Measurements from ENCODE around the gene SGCD. TPM values are rescaled to one million over a fixed set of nuclear protein-coding genes. Genes with fewer than 3 reads are reported as not detected.

Gene SGCD
- total and polyA plus RNA-seq, 9 of the 15 experiments (the other 6 are each of a cell fraction or from before 2014, with no cell fraction given) = not detected

- TF ChIP-seq, protein P1, sequence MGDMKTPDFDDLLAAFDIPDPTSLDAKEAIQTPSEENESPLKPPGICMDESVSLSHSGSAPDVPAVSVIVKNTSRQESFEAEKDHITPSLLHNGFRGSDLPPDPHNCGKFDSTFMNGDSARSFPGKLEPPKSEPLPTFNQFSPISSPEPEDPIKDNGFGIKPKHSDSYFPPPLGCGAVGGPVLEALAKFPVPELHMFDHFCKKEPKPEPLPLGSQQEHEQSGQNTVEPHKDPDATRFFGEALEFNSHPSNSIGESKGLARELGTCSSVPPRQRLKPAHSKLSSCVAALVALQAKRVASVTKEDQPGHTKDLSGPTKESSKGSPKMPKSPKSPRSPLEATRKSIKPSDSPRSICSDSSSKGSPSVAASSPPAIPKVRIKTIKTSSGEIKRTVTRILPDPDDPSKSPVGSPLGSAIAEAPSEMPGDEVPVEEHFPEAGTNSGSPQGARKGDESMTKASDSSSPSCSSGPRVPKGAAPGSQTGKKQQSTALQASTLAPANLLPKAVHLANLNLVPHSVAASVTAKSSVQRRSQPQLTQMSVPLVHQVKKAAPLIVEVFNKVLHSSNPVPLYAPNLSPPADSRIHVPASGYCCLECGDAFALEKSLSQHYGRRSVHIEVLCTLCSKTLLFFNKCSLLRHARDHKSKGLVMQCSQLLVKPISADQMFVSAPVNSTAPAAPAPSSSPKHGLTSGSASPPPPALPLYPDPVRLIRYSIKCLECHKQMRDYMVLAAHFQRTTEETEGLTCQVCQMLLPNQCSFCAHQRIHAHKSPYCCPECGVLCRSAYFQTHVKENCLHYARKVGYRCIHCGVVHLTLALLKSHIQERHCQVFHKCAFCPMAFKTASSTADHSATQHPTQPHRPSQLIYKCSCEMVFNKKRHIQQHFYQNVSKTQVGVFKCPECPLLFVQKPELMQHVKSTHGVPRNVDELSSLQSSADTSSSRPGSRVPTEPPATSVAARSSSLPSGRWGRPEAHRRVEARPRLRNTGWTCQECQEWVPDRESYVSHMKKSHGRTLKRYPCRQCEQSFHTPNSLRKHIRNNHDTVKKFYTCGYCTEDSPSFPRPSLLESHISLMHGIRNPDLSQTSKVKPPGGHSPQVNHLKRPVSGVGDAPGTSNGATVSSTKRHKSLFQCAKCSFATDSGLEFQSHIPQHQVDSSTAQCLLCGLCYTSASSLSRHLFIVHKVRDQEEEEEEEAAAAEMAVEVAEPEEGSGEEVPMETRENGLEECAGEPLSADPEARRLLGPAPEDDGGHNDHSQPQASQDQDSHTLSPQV (IDR thresholded peaks at IDR 0.05) = no peak
- TF ChIP-seq NR1H2 (CRISPR knock-in tag; IDR thresholded peaks at IDR 0.05) (no peak), TRIM25 (IDR thresholded peaks at IDR 0.05; ENCODE audit: borderline replicate concordance) (no peak), PTTG1 (tag; IDR thresholded peaks at IDR 0.05; ENCODE audit: low read depth) (no peak), SMARCA5 (IDR thresholded peaks at IDR 0.05) (no peak), ZNF263 (CRISPR knock-in tag; IDR thresholded peaks at IDR 0.05; ENCODE audit: borderline replicate concordance) (no peak)
Measured at GRCh38 chr5:156815988-156816599, 489.1 kb downstream of the SGCD start (continued).

Small RNAs within 50 kb of the gene (small RNA-seq; reads per million reads assigned to genes)
- gene AC027308.1 (not detected), gene RNU6-556P (not detected)
